ENCODE results near the gene UQCC5. TPM values are rescaled to one million over a fixed set of nuclear protein-coding genes. Genes with fewer than 3 reads are reported as not detected.
A peak's percentile ranks its signal among the peaks of the same experiment; 100 is the strongest.

Gene UQCC5
- total RNA-seq, 4 donors from 2014 or later, result 1.7 to 7.7 (median 4.1) TPM

- TF ChIP-seq POLR2A (IDR thresholded peaks at IDR 0.05), result no peak
- TF ChIP-seq, protein P1, sequence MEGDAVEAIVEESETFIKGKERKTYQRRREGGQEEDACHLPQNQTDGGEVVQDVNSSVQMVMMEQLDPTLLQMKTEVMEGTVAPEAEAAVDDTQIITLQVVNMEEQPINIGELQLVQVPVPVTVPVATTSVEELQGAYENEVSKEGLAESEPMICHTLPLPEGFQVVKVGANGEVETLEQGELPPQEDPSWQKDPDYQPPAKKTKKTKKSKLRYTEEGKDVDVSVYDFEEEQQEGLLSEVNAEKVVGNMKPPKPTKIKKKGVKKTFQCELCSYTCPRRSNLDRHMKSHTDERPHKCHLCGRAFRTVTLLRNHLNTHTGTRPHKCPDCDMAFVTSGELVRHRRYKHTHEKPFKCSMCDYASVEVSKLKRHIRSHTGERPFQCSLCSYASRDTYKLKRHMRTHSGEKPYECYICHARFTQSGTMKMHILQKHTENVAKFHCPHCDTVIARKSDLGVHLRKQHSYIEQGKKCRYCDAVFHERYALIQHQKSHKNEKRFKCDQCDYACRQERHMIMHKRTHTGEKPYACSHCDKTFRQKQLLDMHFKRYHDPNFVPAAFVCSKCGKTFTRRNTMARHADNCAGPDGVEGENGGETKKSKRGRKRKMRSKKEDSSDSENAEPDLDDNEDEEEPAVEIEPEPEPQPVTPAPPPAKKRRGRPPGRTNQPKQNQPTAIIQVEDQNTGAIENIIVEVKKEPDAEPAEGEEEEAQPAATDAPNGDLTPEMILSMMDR (IDR thresholded peaks at IDR 0.05), result no peak
- Histone ChIP-seq H3K4me3 (no peak overlapping the region), H3K4me1 (peaks cover 0 to 19% (median 12%) of the 10 kb centered on the region in 4 donors), H3K27ac (no peak overlapping the region), H3K27me3 (no peaks in the 10 kb centered on the region), H3K36me3 (peaks cover 0 to 7% (median 0%) of the 10 kb centered on the region in 3 donors), H3K9me3 (no peaks in the 10 kb centered on the region)
- peak in 2 of 3 donors; percentile 37 to 46 for DNase-seq
Measured at GRCh38 chr3:52530918-52531826, 5.2 kb upstream of the UQCC5 start.

- no peak overlapping the region for H3K27ac ChIP-seq
- H3K4me3 ChIP-seq, result peak overlapping the region in 2 of 4 donors; percentile 72 to 74
- peak in 2 of 3 donors; percentile 48 for DNase-seq
- H3K4me1 ChIP-seq, result peaks cover 0 to 19% (median 12%) of the 10 kb centered on the region in 4 donors
- H3K27me3 ChIP-seq, result no peaks in the 10 kb centered on the region
- TF ChIP-seq, protein P1 (IDR thresholded peaks at IDR 0.05), result no peak
- no peak for TF ChIP-seq POLR2A (IDR thresholded peaks at IDR 0.05)
- no peaks in the 10 kb centered on the region for H3K9me3 ChIP-seq
- peaks cover 0 to 7% (median 0%) of the 10 kb centered on the region in 3 donors for H3K36me3 ChIP-seq
Measured at GRCh38 chr3:52531860-52532516, 4.4 kb upstream of the UQCC5 start.

DNA sequence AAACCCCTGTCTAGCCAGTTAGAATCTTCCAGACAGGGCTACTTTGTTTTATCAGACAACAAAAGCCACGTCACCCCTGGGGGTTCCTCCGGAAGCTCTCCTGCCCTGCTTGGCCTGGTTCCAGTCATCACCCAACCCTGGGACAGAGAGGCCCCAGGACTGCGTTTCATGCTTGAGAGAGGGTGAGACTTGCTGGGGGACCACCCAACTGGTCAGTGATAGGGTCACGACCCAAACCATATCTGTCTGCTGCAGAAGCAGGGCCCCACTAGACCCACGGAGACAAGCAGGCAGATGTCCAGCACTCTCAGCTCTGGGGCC lies 3.9 kb upstream of the UQCC5 start:
- Histone ChIP-seq H3K4me1 (peaks cover 0 to 24% (median 14%) of the 10 kb centered on the region in 4 donors), H3K36me3 (peaks cover 0 to 7% (median 0%) of the 10 kb centered on the region in 3 donors), H3K27ac (peak overlapping the region in 2 of 4 donors; percentile 28 to 57), H3K4me3 (peak overlapping the region; percentile 56 to 76 (median 73)), H3K9me3 (no peaks in the 10 kb centered on the region), H3K27me3 (no peaks in the 10 kb centered on the region)
- TF ChIP-seq, protein P1 (IDR thresholded peaks at IDR 0.05), result no peak
- TF ChIP-seq POLR2A (IDR thresholded peaks at IDR 0.05), result no peak
- DNase-seq, result peak in 2 of 3 donors; percentile 42 to 59

DNA sequence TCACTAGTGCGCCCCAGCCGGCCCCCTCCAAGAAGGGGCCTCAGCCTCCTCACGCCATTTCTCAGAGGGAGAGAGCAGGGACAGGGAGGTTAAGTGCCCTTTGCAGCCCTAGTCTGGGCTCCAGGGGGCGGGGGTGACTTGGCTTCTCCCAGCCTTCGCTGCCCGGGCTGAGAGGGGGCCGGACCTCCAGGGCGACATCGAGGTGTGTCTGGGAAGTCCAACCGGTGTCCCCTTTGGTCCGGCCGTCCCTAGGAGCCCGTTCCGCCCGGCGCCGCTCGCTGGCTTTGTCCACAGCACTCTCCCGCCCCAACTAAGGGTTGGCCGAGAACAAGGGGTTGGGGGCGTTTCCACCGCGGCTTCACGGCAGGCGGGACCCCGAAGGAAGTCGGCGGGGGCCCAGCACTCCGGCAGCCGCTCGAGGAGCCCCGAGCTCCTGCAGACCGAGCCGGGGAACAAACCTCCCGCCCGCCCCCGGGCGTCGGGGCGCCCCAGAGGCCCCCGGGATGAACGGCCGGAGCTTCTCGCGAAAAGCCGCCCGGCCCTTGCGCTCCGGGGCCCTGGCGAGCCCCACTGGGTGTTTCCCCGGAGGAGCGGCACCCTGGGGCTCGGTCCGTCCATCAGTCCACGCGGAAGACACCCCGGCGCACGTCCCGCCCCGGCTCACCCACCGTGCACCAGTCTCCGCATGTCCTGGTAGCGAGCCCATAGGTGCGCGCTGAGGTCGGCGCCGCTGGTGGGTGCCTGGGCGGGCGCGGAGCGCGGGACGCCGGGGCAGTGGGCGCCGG lies 3.4 kb upstream of the UQCC5 start:
- Histone ChIP-seq H3K9me3 (no peaks in the 10 kb centered on the region), H3K27ac (peak overlapping the region in 3 of 4 donors; percentile 28 to 57 (median 53)), H3K4me3 (peak overlapping the region; percentile 56 to 76 (median 73)), H3K4me1 (peaks cover 4 to 30% (median 16%) of the 10 kb centered on the region in 4 donors), H3K36me3 (peaks cover 0 to 3% (median 0%) of the 10 kb centered on the region in 3 donors), H3K27me3 (no peaks in the 10 kb centered on the region)
- TF ChIP-seq POLR2A (IDR thresholded peaks at IDR 0.05), result no peak
- TF ChIP-seq, protein P1 (IDR thresholded peaks at IDR 0.05), result no peak
- peak in 2 of 3 donors; percentile 54 to 61 for DNase-seq

DNA sequence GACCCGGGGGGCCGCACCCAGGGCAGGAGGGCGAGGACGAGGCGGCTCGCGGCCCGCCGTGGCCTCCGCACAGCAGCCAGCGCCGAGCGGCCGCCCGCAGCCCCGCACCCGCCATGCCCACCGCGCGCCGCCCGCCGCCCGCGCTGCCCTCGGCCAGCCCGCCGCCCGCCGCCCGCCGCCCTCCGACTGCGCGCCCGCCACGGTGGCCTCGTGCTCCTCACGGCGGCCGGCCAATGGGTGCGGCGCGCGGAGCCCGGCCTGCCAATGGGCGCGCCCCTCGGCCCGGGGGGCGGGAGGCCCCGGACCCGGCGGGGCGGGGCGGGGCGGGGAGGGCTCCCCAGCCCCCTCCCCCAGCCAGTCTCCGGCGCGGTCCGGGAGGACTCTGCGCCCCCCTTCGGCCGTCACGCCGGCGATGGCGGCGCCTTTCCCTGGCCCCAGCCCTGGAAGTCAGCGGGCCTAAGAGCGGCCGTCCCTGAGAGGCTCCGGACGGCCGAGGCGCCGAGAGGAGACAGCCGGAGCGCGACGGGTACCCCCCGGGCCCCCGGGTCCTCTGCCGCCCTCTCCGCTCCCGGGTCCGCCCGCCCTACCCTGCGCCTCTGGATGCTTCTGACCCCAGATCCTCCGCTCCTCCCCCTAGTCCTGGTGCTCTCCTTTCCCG lies 2.7 kb upstream of the UQCC5 start, which contains the start of gene NT5DC2:
Gene NT5DC2, minus strand, starts transcription at position 235 of the 658 bp plus-strand sequence. Its CDS starts 120 bp downstream, at position 115.
- TF ChIP-seq POLR2A (IDR thresholded peaks at IDR 0.05), result no peak
- TF ChIP-seq, protein P1 (IDR thresholded peaks at IDR 0.05), result no peak
- H3K9me3 ChIP-seq, result no peaks in the 10 kb centered on the region
- no peaks in the 10 kb centered on the region for H3K27me3 ChIP-seq
- peak within 1 kb of the TSS; percentile 56 to 76 (median 73) for H3K4me3 ChIP-seq
- H3K4me1 ChIP-seq, result peaks cover 4 to 37% (median 19%) of the 10 kb centered on the region in 4 donors
- H3K27ac ChIP-seq, result peak within 1 kb of the TSS; percentile 60 to 71 (median 64)
- DNase-seq, result peak; percentile 70 to 87 (median 72)
- no peaks in the 10 kb centered on the region for H3K36me3 ChIP-seq

Measured in Peyer's patch (tissue), 4 donors.